ENCODE results near the gene CDH2. TPM values are rescaled to one million over a fixed set of nuclear protein-coding genes. Genes with fewer than 3 reads are reported as not detected.

Gene CDH2
- total RNA-seq, 1 experiment from 2014 or later, result 36.2 TPM

DNA sequence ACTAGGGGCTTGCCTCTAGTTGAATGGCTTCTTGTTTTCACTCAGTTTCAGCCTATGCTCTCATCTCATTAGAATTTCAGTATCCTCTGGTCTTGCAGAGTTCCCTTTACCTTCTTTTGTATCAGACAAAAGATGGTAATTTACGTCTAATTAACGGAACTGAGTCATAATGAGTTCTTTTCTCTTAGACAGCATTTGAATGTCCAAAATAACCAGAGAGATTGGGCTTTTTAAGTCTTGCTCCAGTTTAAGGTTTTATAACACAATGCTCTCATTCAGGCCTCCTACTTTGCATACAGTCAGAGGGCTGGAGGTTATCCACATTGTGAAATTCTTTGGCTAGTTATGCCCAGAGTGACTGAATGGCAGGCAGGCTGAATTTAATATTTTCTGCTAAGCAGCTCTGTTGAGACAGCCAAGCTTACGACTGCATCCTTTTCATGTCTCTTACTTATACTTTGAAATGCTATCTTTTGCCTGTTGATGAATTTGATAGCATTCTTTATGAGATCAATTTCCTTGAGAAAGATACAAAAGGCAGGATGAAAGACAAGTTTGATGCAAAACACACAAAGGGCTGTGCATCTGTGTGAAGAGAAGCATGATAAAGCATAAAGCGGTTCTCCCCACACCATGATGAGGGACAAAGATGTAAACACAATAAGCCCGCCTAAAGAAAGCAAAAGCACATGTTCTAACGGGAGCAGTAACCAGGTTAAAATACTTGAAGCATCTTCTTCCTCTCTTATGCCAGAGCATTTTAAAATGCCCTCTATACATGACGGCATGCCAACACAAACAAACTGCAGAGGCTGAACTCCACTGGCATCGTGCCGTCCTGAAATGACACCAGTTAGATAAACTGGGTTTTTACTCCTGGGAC, 90.0 kb downstream of the CDH2 start:
- Histone ChIP-seq H2BK15ac (ENCODE audit: low read depth, low read length) (no peak overlapping the region), H4K8ac (replicated peaks; ENCODE audit: insufficient read length, low read depth, low read length) (no peak overlapping the region), H2AK5ac (ENCODE audit: insufficient read length, low read length) (no peak overlapping the region), H3K23me2 (ENCODE audit: insufficient read length, low read depth, low read length, poor library complexity, severe bottlenecking) (no peaks in the 10 kb centered on the region), H2BK5ac (ENCODE audit: insufficient read length, low read length) (no peak overlapping the region), H3K79me1 (ENCODE audit: insufficient read depth, low read depth, low read length, poor library complexity, severe bottlenecking) (no peaks in the 10 kb centered on the region), H4K5ac (ENCODE audit: insufficient read length, low read depth, low read length) (no peak overlapping the region), H2AFZ (ENCODE audit: low read length) (no peak overlapping the region), H3K4ac (ENCODE audit: low read depth, low read length) (no peak overlapping the region), H3K14ac (ENCODE audit: insufficient read depth, low read length) (no peak overlapping the region), H2BK12ac (ENCODE audit: insufficient read length, low read depth, low read length) (no peak overlapping the region), H3K4me2 (ENCODE audit: insufficient read depth, insufficient read length, low read length) (peak overlapping the region; percentile 53), H3K27ac (ENCODE audit: insufficient read length, low read depth, low read length) (no peak overlapping the region), H3T11ph (ENCODE audit: low read length) (no peak overlapping the region), H4K91ac (ENCODE audit: insufficient read length, low read depth, low read length) (no peak overlapping the region), H3K27me3 (ENCODE audit: insufficient read depth, low read length) (peaks cover 7% of the 10 kb centered on the region; the same call in 1 of the 2 replicates), H4K20me1 (ENCODE audit: control insufficient read depth, insufficient read depth, insufficient read length) (no peaks in the 10 kb centered on the region), H3K9me3 (ENCODE audit: control insufficient read depth, low read depth, low read length) (no peaks in the 10 kb centered on the region), H2BK20ac (ENCODE audit: low read depth, low read length, poor library complexity, severe bottlenecking) (no peak overlapping the region), H3K9ac (ENCODE audit: extremely low read depth, insufficient read length, low read length) (no peak overlapping the region), H2BK120ac (ENCODE audit: low read depth, low read length, poor library complexity, severe bottlenecking) (no peak overlapping the region), H3K18ac (ENCODE audit: insufficient read length, low read depth, low read length) (no peak overlapping the region), H3K56ac (ENCODE audit: insufficient read length, low read depth, low read length) (no peak overlapping the region), H3K23ac (ENCODE audit: insufficient read length, low read depth, low read length) (no peak overlapping the region), H3K79me2 (ENCODE audit: insufficient read depth, low read length) (no peaks in the 10 kb centered on the region), H3K4me1 (ENCODE audit: insufficient read depth, low read length) (peaks cover 10% of the 10 kb centered on the region)
- H3K27ac Mint-ChIP-seq, result no peak overlapping the region; a peak in 1 of 7 replicates
- no peak for DNase-seq
- H3K4me3 Mint-ChIP-seq, result no peak overlapping the region
- H3K9me3 Mint-ChIP-seq, result no peaks in the 10 kb centered on the region
- H3K27me3 Mint-ChIP-seq (ENCODE audit: low read depth), result peaks cover 53% of the 10 kb centered on the region
- peaks cover 36 to 41% of the 10 kb centered on the region in 2 experiments for H3K4me1 Mint-ChIP-seq
- no CpG with 5 or more reads among the region's 9 CpGs for WGBS (ENCODE audit: extremely low coverage, insufficient read length, low lambda C conversion rate)
- H3K36me3 Mint-ChIP-seq (ENCODE audit: insufficient read depth in 1 of 3, low read depth in 3 of 3), result no peaks in the 10 kb centered on the region
- TF ChIP-seq, protein P1, sequence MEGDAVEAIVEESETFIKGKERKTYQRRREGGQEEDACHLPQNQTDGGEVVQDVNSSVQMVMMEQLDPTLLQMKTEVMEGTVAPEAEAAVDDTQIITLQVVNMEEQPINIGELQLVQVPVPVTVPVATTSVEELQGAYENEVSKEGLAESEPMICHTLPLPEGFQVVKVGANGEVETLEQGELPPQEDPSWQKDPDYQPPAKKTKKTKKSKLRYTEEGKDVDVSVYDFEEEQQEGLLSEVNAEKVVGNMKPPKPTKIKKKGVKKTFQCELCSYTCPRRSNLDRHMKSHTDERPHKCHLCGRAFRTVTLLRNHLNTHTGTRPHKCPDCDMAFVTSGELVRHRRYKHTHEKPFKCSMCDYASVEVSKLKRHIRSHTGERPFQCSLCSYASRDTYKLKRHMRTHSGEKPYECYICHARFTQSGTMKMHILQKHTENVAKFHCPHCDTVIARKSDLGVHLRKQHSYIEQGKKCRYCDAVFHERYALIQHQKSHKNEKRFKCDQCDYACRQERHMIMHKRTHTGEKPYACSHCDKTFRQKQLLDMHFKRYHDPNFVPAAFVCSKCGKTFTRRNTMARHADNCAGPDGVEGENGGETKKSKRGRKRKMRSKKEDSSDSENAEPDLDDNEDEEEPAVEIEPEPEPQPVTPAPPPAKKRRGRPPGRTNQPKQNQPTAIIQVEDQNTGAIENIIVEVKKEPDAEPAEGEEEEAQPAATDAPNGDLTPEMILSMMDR (conservative IDR thresholded peaks at IDR 0.05), result no peak
